Measurements from ENCODE around the gene EHBP1L1. TPM values are rescaled to one million over a fixed set of nuclear protein-coding genes. Genes with fewer than 3 reads are reported as not detected.

The EHBP1L1 gene
- total and polyA plus RNA-seq, 2 of the 13 experiments (the other 11 are each of a cell fraction or from before 2014, with no cell fraction given): 8.3 to 10.6 TPM

GRCh38 chr11:65540290-65541092 lies 35.4 kb upstream of the EHBP1L1 start (continued):
- no peak for TF ChIP-seq MBNL3 (CRISPR knock-in tag; conservative IDR thresholded peaks at IDR 0.05)
- no peak for TF ChIP-seq ZNF777 (CRISPR knock-in tag; IDR thresholded peaks at IDR 0.05)
- no peak for TF ChIP-seq ZNF280B (CRISPR knock-in tag; IDR thresholded peaks at IDR 0.05; ENCODE audit: borderline replicate concordance)
- no peak for TF ChIP-seq TERF1 (CRISPR knock-in tag; IDR thresholded peaks at IDR 0.05)
- no peak for TF ChIP-seq RBM39 (IDR thresholded peaks at IDR 0.05; ENCODE audit: low read depth, low read length, poor library complexity, severe bottlenecking)
- no peak for TF ChIP-seq HHEX (CRISPR knock-in tag; IDR thresholded peaks at IDR 0.05)
- no peak for TF ChIP-seq ZNF644 (CRISPR knock-in tag; IDR thresholded peaks at IDR 0.05; ENCODE audit: low read depth)
- no peak for TF ChIP-seq ZNF280D (CRISPR knock-in tag; IDR thresholded peaks at IDR 0.05)
- no peak for TF ChIP-seq NFKB2 (CRISPR knock-in tag; IDR thresholded peaks at IDR 0.05; ENCODE audit: borderline replicate concordance)
- no peak for TF ChIP-seq ZNF549 (CRISPR knock-in tag; IDR thresholded peaks at IDR 0.05)
- TF ChIP-seq FOXA1 (IDR thresholded peaks at IDR 0.05): no peak
- no peak for TF ChIP-seq FOXA1 (CRISPR knock-in tag; IDR thresholded peaks at IDR 0.05)
- TF ChIP-seq MYNN (CRISPR knock-in tag; IDR thresholded peaks at IDR 0.05; ENCODE audit: low read depth): no peak
- TF ChIP-seq SRSF9 (IDR thresholded peaks at IDR 0.05; ENCODE audit: borderline replicate concordance, insufficient read depth, low read depth, low read length, poor library complexity, severe bottlenecking): no peak
- no peak for TF ChIP-seq ZNF12 (CRISPR knock-in tag; IDR thresholded peaks at IDR 0.05)
- no peak for TF ChIP-seq TRAFD1 (CRISPR knock-in tag; IDR thresholded peaks at IDR 0.05; ENCODE audit: borderline replicate concordance)
- no peak for TF ChIP-seq MTA3 (CRISPR knock-in tag; IDR thresholded peaks at IDR 0.05)
- TF ChIP-seq MIXL1 (CRISPR knock-in tag; IDR thresholded peaks at IDR 0.05): no peak
- TF ChIP-seq SETDB1 (CRISPR knock-in tag; IDR thresholded peaks at IDR 0.05; ENCODE audit: borderline replicate concordance): no peak

All from HepG2 (cell line).